CD14-positive monocyte (primary cell): Measurements from ENCODE around the gene DLX5. TPM values are rescaled to one million over a fixed set of nuclear protein-coding genes. Genes with fewer than 3 reads are reported as not detected.

Source experiments
- DNase-seq, 3 donors: peaks; one replicate each; pipeline ENCODE4 v3.0.0-alpha.2; 2011 to 2022
- H2AFZ ChIP-seq: 2 replicates; pipeline ENCODE4 v1.6.0; 2012; ENCODE audit warnings: mild to moderate bottlenecking, low read depth, low read length, inconsistent platforms; ENCODE audit not compliant: insufficient read depth, poor library complexity, severe bottlenecking
- H3K27ac ChIP-seq, 2 donors: 1 replicate in 1 of 2; 2 replicates in 1 of 2; pipeline ENCODE4 v1.5.1; 2012 to 2013; ENCODE audit warnings: low read length in 2 of 2, control low read depth in 1 of 2, inconsistent platforms in 1 of 2, low read depth in 1 of 2, mild to moderate bottlenecking in 1 of 2
- H3K27me3 ChIP-seq, 2 donors: one replicate each; pipeline versions ENCODE4 v1.6.0 to v1.6.1; 2011 to 2013; ENCODE audit warnings: low read length in 2 of 2; ENCODE audit not compliant: control insufficient read depth in 2 of 2, insufficient read depth in 2 of 2
- H3K36me3 ChIP-seq, 2 donors: replicated peaks in 1 of 2; 1 replicate in 1 of 2; 2 replicates in 1 of 2; pipeline versions ENCODE4 v1.5.1 to v1.6.1; 2012 to 2013; ENCODE audit warnings: low read length in 2 of 2, control low read depth in 1 of 2, inconsistent platforms in 1 of 2, mild to moderate bottlenecking in 1 of 2; ENCODE audit not compliant: insufficient read depth in 2 of 2, control insufficient read depth in 1 of 2
- H3K4me1 ChIP-seq, 2 donors: 1 replicate in 1 of 2; 2 replicates in 1 of 2; pipeline versions ENCODE4 v1.5.1 to v1.6.1; 2012 to 2013; ENCODE audit warnings: low read length in 2 of 2, control low read depth in 1 of 2, inconsistent platforms in 1 of 2, mild to moderate bottlenecking in 1 of 2, moderate library complexity in 1 of 2; ENCODE audit not compliant: insufficient read depth in 2 of 2, control insufficient read depth in 1 of 2
- H3K4me2 ChIP-seq: replicated peaks from 2 replicates; pipeline ENCODE3; 2012; ENCODE audit warnings: low read length, moderate library complexity, mild to moderate bottlenecking; ENCODE audit not compliant: poor library complexity, severe bottlenecking; ENCODE audit errors: extremely low read depth
- H3K4me3 ChIP-seq, 3 experiments: fragments of 200-600 bp in 1 of 3; sonication (generic) in 1 of 3; replicated peaks in 1 of 3; 1 replicate in 2 of 3; 2 replicates in 1 of 3; pipeline ENCODE4 v1.5.1; 2011 to 2013; ENCODE audit warnings: low read length in 3 of 3, mild to moderate bottlenecking in 3 of 3, control low read depth in 2 of 3, low read depth in 2 of 3, inconsistent platforms in 1 of 3, moderate library complexity in 1 of 3
- H3K79me2 ChIP-seq: 2 replicates; pipeline ENCODE4 v1.6.0; 2012; ENCODE audit warnings: mild to moderate bottlenecking, control low read depth, inconsistent platforms, low read length, moderate library complexity; ENCODE audit not compliant: insufficient read depth
- H3K9ac ChIP-seq: 2 replicates; pipeline ENCODE4 v1.6.0; 2017; ENCODE audit warnings: low read length, mild to moderate bottlenecking; ENCODE audit not compliant: insufficient read depth, poor library complexity, severe bottlenecking
- H3K9me3 ChIP-seq, 2 donors: replicated peaks in 1 of 2; 1 replicate in 1 of 2; 2 replicates in 1 of 2; pipeline versions ENCODE4 v1.5.1 to v1.6.1; 2012 to 2013; ENCODE audit warnings: low read length in 2 of 2, control low read depth in 1 of 2; ENCODE audit not compliant: control insufficient read depth in 1 of 2, insufficient read depth in 1 of 2
- H4K20me1 ChIP-seq: 2 replicates; pipeline ENCODE4 v1.6.0; 2012; ENCODE audit warnings: mild to moderate bottlenecking, low read length, control low read depth, moderate library complexity; ENCODE audit not compliant: insufficient read depth
- H3K27ac Mint-ChIP-seq, 7 donors: one replicate each; pipeline ENCODE4 v1.8.0; 2020; ENCODE audit warnings: mild to moderate bottlenecking in 7 of 7, mixed read lengths in 7 of 7, moderate library complexity in 6 of 7, inconsistent platforms in 2 of 7
- H3K27me3 Mint-ChIP-seq, 3 donors: one replicate each; pipeline ENCODE4 v1.8.0; 2021 to 2022; ENCODE audit warnings: low read depth in 3 of 3, mild to moderate bottlenecking in 3 of 3, mixed read lengths in 3 of 3, moderate library complexity in 3 of 3, inconsistent platforms in 1 of 3
- H3K36me3 Mint-ChIP-seq, 2 donors: one replicate each; pipeline ENCODE4 v1.8.0; 2020; ENCODE audit warnings: mixed read lengths in 2 of 2, inconsistent platforms in 1 of 2, mild to moderate bottlenecking in 1 of 2
- H3K4me1 Mint-ChIP-seq: one replicate; pipeline ENCODE4 v1.8.0; 2020; ENCODE audit warnings: mild to moderate bottlenecking, mixed read lengths
- H3K4me3 Mint-ChIP-seq, 2 donors: one replicate each; pipeline ENCODE4 v1.8.0; 2020; ENCODE audit warnings: mild to moderate bottlenecking in 2 of 2, mixed read lengths in 2 of 2, moderate library complexity in 1 of 2
- H3K9me3 Mint-ChIP-seq, 7 donors: one replicate each; pipeline ENCODE4 v1.8.0; 2020 to 2022; ENCODE audit warnings: mixed read lengths in 7 of 7, mild to moderate bottlenecking in 6 of 7, moderate library complexity in 6 of 7, inconsistent platforms in 2 of 7
- CTCF ChIP-seq: fragments of 200-600 bp; IDR thresholded peaks from one replicate; pipeline ENCODE4 v1.8.0; 2022; ENCODE audit warnings: antibody characterized with exemption, mild to moderate bottlenecking
- WGBS: methylation state at CpG from one replicate; pipeline ENCODE4 v1.1.5; 2013; ENCODE audit warnings: missing lambda C conversion rate; ENCODE audit not compliant: insufficient coverage; 5-methylcytosine and 5-hydroxymethylcytosine counted together
- intact Hi-C, 2 donors: fragments of 100-400 bp; cut with micrococcal nuclease; formaldehyde crosslinking; loops; one replicate each; pipeline versions ENCODE4 v1.15.0 to v1.15.1; 2023
- polyA plus RNA-seq, 3 donors: library from polyadenylated mRNA; depleted of rRNA in 1 of 3; unstranded in 2 of 3; stranded (reverse) in 1 of 3; fragments of 300-500 nt in 2 of 3; fragments of >200 nt in 1 of 3; fragmentation: Illumina TruSeq in 2 of 3; gene quantifications; 1 replicate in 2 of 3; 2 replicates in 1 of 3; pipeline ENCODE4 v1.2.3, GENCODE V29; 2012 to 2021

Gene DLX5
- polyA plus RNA-seq, 3 donors = not detected

DNA sequence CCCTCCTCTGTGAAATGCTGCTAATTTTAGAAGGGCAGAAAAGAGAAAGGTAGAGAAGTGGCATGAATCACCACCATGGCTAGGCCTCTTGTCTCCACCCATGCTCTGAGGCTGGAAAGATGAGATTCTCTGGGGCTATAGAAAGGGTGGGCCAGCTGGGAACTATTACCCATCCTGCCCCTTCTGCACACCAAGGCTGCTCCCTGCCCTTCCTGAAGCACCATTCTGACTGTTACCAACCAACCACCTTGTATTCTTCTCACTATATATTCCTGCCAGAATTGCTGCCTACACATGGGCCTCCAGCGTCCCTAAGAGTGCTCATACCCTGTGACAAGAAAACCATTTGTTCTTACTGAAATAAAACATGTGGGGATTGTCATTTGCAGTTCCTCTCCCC lies 30.7 kb downstream of the DLX5 start:
- Histone ChIP-seq H3K9ac (no peak overlapping the region), H3K4me2 (no peak overlapping the region), H3K4me1 (no peaks in the 10 kb centered on the region), H3K79me2 (no peaks in the 10 kb centered on the region), H3K27ac (no peak overlapping the region), H2AFZ (no peak overlapping the region), H3K27me3 (peaks cover 93 to 97% of the 10 kb centered on the region in 2 donors), H3K36me3 (no peaks in the 10 kb centered on the region), H3K4me3 (no peak overlapping the region), H3K9me3 (peaks cover 6 to 75% of the 10 kb centered on the region in 2 donors), H4K20me1 (no peaks in the 10 kb centered on the region)
- no peak for TF ChIP-seq CTCF
- Mint-ChIP-seq H3K9me3 (peaks cover 9 to 46% (median 36%) of the 10 kb centered on the region in 7 donors), H3K4me3 (peak overlapping the region in 1 of 2 donors; percentile 81), H3K27me3 (peaks cover 94 to 95% (median 94%) of the 10 kb centered on the region in 3 donors), H3K4me1 (peaks cover 9% of the 10 kb centered on the region), H3K36me3 (peaks cover 0 to 6% of the 10 kb centered on the region in 2 donors), H3K27ac (no peak overlapping the region)
- intact Hi-C loops = no loop called here
- no peak for DNase-seq
- WGBS = no CpG with 5 or more reads among the region's 1 CpG

DNA sequence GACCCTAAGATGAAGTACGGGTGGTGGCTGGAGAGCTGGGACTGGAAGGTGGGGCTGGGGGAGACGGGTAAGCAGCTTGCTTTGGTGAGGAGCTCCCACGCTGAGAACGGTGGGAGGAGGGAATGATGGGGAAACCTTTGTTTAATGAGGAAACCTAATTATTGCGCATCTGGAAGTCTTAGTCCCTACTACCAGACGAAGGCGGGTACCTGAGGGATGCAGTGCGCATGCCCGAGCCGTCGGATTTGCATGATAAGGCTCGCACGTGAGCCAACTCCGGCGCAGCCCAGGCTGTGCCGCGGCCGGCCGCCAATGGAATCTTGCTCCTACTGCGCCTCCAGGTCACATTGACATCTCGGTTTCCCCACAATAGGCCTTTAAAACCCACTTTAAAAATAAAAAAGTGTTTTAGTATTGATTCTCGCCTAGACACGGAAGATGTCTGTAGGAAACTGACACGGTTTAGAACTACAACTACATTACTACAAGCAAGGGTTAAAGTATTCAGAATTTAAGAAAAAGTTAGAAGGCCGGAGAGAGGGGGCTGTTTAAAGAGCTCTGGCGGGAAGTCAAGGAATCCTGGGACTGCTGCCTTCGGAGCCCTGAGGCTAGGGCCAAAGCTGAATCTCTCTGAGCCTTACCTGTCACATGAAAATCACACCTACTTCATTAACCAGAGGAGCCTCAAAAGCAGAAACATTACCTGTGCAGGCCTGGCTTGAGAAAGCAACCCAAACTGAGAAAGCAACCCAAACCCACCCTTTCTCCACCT lies 31.4 kb downstream of the DLX5 start:
- Mint-ChIP-seq H3K27ac (no peak overlapping the region), H3K27me3 (peaks cover 93 to 94% (median 94%) of the 10 kb centered on the region in 3 donors), H3K4me3 (peak overlapping the region in 1 of 2 donors; percentile 81), H3K4me1 (peaks cover 9% of the 10 kb centered on the region), H3K9me3 (peaks cover 9 to 43% (median 37%) of the 10 kb centered on the region in 7 donors), H3K36me3 (peaks cover 0 to 6% of the 10 kb centered on the region in 2 donors)
- no peak overlapping the region for H2AFZ ChIP-seq
- DNase-seq = no peak
- intact Hi-C loops = no loop called here
- H3K4me2 ChIP-seq = no peak overlapping the region
- 7% methylated on average over 13 of the region's 27 CpGs for WGBS
- no peak overlapping the region for H3K4me3 ChIP-seq
- no peaks in the 10 kb centered on the region for H3K36me3 ChIP-seq
- peaks cover 93 to 97% of the 10 kb centered on the region in 2 donors for H3K27me3 ChIP-seq
- H3K4me1 ChIP-seq = no peaks in the 10 kb centered on the region
- H3K27ac ChIP-seq = no peak overlapping the region
- TF ChIP-seq CTCF = no peak
- H3K9me3 ChIP-seq = peaks cover 6 to 70% of the 10 kb centered on the region in 2 donors
- no peaks in the 10 kb centered on the region for H3K79me2 ChIP-seq
- no peak overlapping the region for H3K9ac ChIP-seq
- H4K20me1 ChIP-seq = no peaks in the 10 kb centered on the region
